BLaER1 (cell line): ENCODE data around the gene GRIA4.

Experiments
- H3K27ac ChIP-seq: shearing (Covaris generic); formaldehyde crosslinking; 2 replicates; pipeline ENCODE4 v1.8.1; 2022
- H3K27me3 ChIP-seq: shearing (Covaris generic); formaldehyde crosslinking; 2 replicates; pipeline ENCODE4 v1.8.1; 2022
- H3K36me3 ChIP-seq: shearing (Covaris generic); formaldehyde crosslinking; 2 replicates; pipeline ENCODE4 v1.8.1; 2022
- H3K4me1 ChIP-seq: shearing (Covaris generic); formaldehyde crosslinking; 2 replicates; pipeline ENCODE4 v1.8.1; 2022
- H3K4me2 ChIP-seq: shearing (Covaris generic); formaldehyde crosslinking; 2 replicates; pipeline ENCODE4 v1.8.1; 2022
- H3K4me3 ChIP-seq: shearing (Covaris generic); formaldehyde crosslinking; 2 replicates; pipeline ENCODE4 v1.8.1; 2022
- H3K9ac ChIP-seq: shearing (Covaris generic); formaldehyde crosslinking; 2 replicates; pipeline ENCODE4 v1.8.1; 2022
- H3K9me3 ChIP-seq: shearing (Covaris generic); formaldehyde crosslinking; 2 replicates; pipeline ENCODE4 v1.8.1; 2022
- H4K20me1 ChIP-seq: shearing (Covaris generic); formaldehyde crosslinking; 2 replicates; pipeline ENCODE4 v1.8.1; 2022
- Cebpa-rat ChIP-seq: shearing (Covaris generic); IDR thresholded peaks from 2 replicates; pipeline ENCODE4 v1.8.1; 2022

Gene GRIA4

DNA sequence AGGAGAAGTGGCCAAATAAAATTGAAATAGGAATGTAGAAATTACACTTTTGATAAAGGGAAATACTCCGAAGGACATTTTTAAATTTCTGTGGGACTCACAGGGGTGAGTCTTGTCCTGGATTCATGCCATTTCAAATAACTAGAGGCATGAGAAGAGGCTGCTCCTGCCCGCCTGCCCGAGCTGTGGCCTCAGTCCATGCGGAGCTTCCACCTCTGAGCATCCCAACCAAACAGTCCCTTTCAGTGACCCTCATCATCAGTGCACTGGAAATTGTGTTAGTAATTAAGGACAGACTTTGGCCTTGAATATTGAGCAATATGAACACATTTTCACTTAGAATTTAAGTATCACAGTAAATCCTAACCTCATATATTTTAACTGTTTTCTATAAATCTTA lies 25.6 kb downstream of the GRIA4 start:
- H3K27me3 ChIP-seq = no peaks in the 10 kb centered on the region
- H3K4me3 ChIP-seq = no peak overlapping the region
- no peak for TF ChIP-seq Cebpa-rat
- H3K27ac ChIP-seq = no peak overlapping the region
- no peaks in the 10 kb centered on the region for H3K4me1 ChIP-seq
- H3K36me3 ChIP-seq = no peaks in the 10 kb centered on the region
- no peaks in the 10 kb centered on the region for H3K9me3 ChIP-seq
- no peaks in the 10 kb centered on the region for H4K20me1 ChIP-seq
- H3K9ac ChIP-seq = no peak overlapping the region
- no peak overlapping the region for H3K4me2 ChIP-seq

DNA sequence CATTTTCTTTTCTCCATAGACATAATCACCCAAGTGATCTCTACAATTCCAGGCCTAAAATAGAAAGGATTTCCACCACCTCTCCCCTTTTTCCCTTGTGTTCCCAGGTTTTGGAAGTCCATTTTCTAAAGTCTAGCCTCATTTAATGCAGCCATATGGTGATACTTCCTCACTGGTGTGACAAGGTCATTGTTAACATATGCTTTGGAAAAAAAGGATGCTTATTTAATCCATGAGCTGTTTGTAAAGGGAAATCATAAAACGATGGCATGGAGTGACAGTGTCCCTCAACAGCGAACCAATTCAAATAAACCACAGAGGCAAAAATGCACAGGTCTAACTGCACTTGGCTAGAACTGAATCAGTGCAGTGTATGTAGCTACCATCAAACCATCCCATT lies 26.6 kb downstream of the GRIA4 start:
- Histone ChIP-seq H3K36me3 (no peaks in the 10 kb centered on the region), H3K9me3 (no peaks in the 10 kb centered on the region), H3K4me1 (no peaks in the 10 kb centered on the region), H3K27me3 (no peaks in the 10 kb centered on the region), H3K4me2 (no peak overlapping the region), H3K4me3 (no peak overlapping the region), H3K27ac (no peak overlapping the region), H4K20me1 (no peaks in the 10 kb centered on the region), H3K9ac (no peak overlapping the region)
- no peak for TF ChIP-seq Cebpa-rat

DNA sequence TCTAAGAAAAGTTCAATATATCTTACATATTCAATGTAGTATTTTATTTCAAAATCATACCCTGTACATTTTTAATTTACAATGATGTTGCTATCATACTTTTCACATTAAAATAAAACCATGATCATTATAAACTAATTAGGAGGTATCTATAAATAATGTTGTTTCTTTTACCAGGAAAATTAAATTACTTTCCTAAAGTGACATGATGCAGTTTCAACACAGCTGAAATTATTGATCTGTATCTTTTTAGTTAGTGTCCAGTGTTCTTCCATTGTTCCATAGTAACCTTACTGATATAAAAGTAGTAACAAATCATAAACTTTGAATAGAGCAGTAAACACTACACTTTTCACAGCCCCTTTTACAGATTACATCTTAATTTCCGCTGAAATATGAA lies 29.7 kb downstream of the GRIA4 start:
- TF ChIP-seq Cebpa-rat = no peak
- Histone ChIP-seq H3K36me3 (no peaks in the 10 kb centered on the region), H3K27me3 (no peaks in the 10 kb centered on the region), H3K27ac (no peak overlapping the region), H3K4me3 (no peak overlapping the region), H3K9me3 (no peaks in the 10 kb centered on the region), H3K4me1 (no peaks in the 10 kb centered on the region), H3K4me2 (no peak overlapping the region), H3K9ac (no peak overlapping the region), H4K20me1 (no peaks in the 10 kb centered on the region)

DNA sequence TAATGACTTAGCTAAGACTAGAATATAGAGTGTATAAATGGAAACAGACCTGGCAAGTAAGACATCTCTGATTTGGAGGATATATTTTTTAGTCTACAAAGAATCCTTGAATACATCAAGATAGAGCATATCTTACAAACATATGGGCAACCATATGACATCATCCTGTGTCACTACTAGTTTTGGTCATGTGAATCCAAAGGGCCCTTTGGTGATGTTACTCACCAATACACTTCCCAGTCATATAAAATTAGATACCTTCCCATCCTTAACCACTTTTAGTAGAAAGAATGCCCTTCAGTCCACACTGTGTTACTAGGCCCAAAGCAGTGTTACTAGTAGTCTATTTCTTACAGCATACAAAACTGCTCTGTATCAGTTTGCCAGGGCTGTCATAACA lies 31.6 kb downstream of the GRIA4 start:
- no peak for TF ChIP-seq Cebpa-rat
- Histone ChIP-seq H3K9ac (no peak overlapping the region), H3K4me2 (no peak overlapping the region), H3K36me3 (no peaks in the 10 kb centered on the region), H3K9me3 (no peaks in the 10 kb centered on the region), H3K4me1 (no peaks in the 10 kb centered on the region), H3K27ac (no peak overlapping the region), H3K4me3 (no peak overlapping the region), H3K27me3 (no peaks in the 10 kb centered on the region), H4K20me1 (no peaks in the 10 kb centered on the region)

DNA sequence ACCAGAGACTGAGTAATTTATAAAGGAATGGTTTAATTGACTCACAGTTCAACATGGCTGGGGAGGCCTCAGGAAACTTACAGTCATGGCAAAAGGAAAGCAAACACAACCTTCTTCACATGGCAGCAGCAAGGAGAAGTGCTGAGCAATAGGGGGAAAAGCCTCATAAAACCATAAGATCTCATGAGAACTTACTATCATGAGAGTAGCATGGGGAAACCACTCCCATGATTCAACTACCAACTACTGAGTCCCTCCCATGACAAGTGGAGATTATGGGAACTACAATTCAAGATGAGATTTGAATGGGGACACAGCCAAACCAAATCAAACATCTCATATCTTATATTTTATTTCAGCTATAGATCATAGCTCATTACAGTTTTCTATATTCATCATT lies 33.0 kb downstream of the GRIA4 start:
- H3K9ac ChIP-seq = no peak overlapping the region
- H3K4me1 ChIP-seq = no peaks in the 10 kb centered on the region
- H3K4me2 ChIP-seq = no peak overlapping the region
- TF ChIP-seq Cebpa-rat = no peak
- H3K36me3 ChIP-seq = no peaks in the 10 kb centered on the region
- H3K27ac ChIP-seq = no peak overlapping the region
- H3K27me3 ChIP-seq = no peaks in the 10 kb centered on the region
- no peaks in the 10 kb centered on the region for H3K9me3 ChIP-seq
- no peak overlapping the region for H3K4me3 ChIP-seq
- H4K20me1 ChIP-seq = no peaks in the 10 kb centered on the region

DNA sequence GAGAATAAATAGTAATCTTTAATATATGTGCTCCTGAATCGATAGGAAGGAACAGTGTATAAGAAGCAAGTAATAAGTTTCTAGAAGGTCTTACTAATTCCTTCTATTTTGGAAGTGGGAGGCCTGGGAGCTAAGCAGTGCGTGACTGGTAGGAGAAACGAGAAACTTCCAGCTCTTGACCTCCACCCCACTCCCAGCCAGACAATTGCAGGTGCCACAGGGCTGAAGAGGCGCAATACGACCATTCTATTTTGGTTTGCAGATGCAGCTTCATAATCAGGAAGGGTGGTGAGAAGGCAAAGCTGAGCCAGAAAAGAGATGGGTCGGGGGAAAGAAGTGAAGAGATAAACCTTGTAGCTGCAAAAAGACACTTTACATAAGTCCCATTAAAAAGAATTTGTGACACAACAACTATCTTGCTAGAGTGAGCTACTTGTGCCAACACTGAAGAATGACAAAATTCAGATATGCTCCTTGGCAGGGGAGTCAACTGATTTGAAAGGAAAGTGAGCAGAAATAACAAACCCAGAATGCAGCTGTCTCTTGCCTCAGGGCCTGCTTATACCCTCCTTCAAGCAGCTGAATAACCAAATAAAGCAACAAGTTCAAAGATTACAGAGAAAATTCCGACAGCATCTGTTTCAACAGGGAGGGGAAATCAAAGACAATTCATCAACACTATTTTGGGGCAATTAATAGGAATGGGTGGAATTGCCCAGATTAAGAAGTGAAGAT lies 35.1 kb downstream of the GRIA4 start:
- H3K9ac ChIP-seq = no peak overlapping the region
- no peaks in the 10 kb centered on the region for H3K4me1 ChIP-seq
- no peaks in the 10 kb centered on the region for H4K20me1 ChIP-seq
- no peak overlapping the region for H3K4me2 ChIP-seq
- no peak overlapping the region for H3K27ac ChIP-seq
- TF ChIP-seq Cebpa-rat = no peak
- no peaks in the 10 kb centered on the region for H3K36me3 ChIP-seq
- no peaks in the 10 kb centered on the region for H3K27me3 ChIP-seq
- H3K9me3 ChIP-seq = no peaks in the 10 kb centered on the region
- no peak overlapping the region for H3K4me3 ChIP-seq

DNA sequence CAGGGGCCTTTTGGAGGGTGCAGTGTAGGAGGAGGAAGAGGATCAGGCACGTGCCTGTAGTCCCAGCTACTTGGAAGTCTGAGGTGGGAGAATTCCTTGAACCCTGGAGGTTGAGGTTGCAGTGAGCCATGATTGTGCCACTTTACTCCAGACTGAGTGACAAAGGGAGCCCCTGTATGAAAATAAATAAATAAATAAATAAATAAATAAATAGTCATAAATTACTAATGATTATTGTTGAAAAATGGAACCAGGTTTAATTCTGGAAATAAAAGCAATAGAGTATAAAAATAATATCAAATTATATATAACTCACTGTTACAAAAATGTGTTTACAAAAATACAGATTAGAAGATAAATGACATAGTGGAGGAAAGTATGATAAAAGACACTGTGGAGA lies 37.9 kb downstream of the GRIA4 start:
- Histone ChIP-seq H3K9me3 (no peaks in the 10 kb centered on the region), H3K4me1 (no peaks in the 10 kb centered on the region), H3K36me3 (no peaks in the 10 kb centered on the region), H3K27ac (no peak overlapping the region), H4K20me1 (no peaks in the 10 kb centered on the region), H3K4me2 (no peak overlapping the region), H3K4me3 (no peak overlapping the region), H3K27me3 (no peaks in the 10 kb centered on the region), H3K9ac (no peak overlapping the region)
- no peak for TF ChIP-seq Cebpa-rat

DNA sequence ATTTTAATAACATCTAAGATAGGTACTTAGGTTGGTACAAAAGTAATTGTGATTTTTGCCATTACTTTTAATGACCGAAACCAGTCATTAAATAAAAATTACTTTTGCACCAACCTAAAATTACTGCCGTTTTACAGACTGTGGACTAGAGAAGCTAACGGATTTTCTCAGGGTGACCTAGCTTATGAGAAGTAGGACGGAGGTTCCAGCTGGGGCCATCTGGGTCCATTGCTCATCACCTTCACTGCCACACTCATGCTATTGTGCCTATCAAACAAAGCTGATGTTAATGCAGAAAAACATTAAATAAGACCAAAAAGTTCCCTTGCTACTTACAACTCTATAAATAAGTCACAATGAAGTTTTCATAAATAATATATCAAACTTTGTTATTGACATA lies 38.9 kb downstream of the GRIA4 start:
- TF ChIP-seq Cebpa-rat = no peak
- Histone ChIP-seq H3K9me3 (no peaks in the 10 kb centered on the region), H3K27ac (no peak overlapping the region), H3K36me3 (no peaks in the 10 kb centered on the region), H4K20me1 (no peaks in the 10 kb centered on the region), H3K27me3 (no peaks in the 10 kb centered on the region), H3K9ac (no peak overlapping the region), H3K4me2 (no peak overlapping the region), H3K4me3 (no peak overlapping the region), H3K4me1 (no peaks in the 10 kb centered on the region)

DNA sequence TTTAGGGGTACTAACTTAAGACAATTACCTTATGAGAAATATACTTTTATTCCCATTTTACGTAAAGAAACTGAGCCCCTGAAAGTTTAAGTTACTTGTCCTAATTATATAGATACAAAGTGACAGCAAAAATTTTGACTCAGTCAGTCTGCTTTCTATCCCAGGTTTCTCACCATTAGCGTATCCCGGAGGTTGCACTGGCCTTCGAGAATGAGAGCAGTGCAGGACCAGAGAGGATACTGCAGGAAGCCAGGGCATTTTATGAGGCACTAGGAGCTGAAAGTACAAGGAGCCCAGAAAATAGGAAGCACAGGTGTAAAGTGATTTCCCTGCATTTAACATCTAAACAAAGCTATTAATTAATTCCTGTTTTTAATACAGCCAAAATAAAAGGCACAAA lies 55.4 kb downstream of the GRIA4 start:
- no peak for TF ChIP-seq Cebpa-rat

DNA sequence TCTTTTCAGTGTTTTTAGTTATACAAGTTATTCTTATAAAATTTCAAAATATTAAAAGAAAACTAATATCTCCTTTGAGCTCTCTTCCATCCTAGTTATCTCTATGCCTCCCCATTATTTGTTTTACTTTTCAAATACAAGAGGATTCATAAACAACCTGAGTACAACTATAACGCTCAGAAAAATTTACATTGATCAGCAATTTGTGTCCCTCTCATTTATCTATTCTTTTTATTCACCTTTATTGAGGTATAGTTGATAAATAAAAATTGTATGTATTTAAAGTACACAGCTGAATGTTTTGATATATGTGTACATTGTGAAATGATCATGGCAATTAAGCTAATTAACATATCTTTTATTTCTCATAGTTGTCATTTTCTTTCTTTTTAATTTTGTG lies 57.6 kb downstream of the GRIA4 start:
- no peak for TF ChIP-seq Cebpa-rat
- H3K36me3 ChIP-seq = no peaks in the 10 kb centered on the region
- no peak overlapping the region for H3K4me3 ChIP-seq
- no peaks in the 10 kb centered on the region for H3K27me3 ChIP-seq
- no peaks in the 10 kb centered on the region for H3K4me1 ChIP-seq
- H3K9ac ChIP-seq = no peak overlapping the region
- H3K9me3 ChIP-seq = no peaks in the 10 kb centered on the region
- H3K27ac ChIP-seq = no peak overlapping the region
- H4K20me1 ChIP-seq = no peaks in the 10 kb centered on the region; the same call in 1 of the 2 replicates
- H3K4me2 ChIP-seq = no peak overlapping the region

More for the DNA sequence above, 55.4 kb downstream of the GRIA4 start:
- no peak overlapping the region for H3K9ac ChIP-seq
- H3K4me2 ChIP-seq = no peak overlapping the region
- no peak overlapping the region for H3K4me3 ChIP-seq
- H3K4me1 ChIP-seq = no peaks in the 10 kb centered on the region
- H3K27ac ChIP-seq = no peak overlapping the region
- H3K9me3 ChIP-seq = no peaks in the 10 kb centered on the region
- H3K27me3 ChIP-seq = no peaks in the 10 kb centered on the region
- no peaks in the 10 kb centered on the region for H3K36me3 ChIP-seq
- H4K20me1 ChIP-seq = no peaks in the 10 kb centered on the region

DNA sequence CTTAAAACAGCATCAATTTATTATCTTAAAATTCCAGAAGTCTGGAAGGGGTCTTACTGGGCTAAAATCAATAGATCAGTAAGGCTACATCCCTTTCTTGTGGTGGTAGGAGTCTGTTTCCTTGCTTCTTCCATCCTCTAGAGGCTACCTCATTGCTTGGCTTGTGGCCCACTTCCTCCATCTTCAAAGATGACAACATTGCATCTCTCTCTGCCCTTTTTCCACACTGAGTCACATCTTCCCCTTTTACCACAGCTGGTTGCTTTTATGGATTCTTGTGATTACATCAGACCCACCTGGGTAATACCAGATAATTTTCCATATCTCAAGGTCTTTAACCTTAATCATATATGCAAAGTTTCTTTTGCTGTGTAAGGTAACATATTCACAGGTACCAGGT lies 60.9 kb downstream of the GRIA4 start:
- Histone ChIP-seq H4K20me1 (no peaks in the 10 kb centered on the region; the same call in 1 of the 2 replicates), H3K27ac (no peak overlapping the region), H3K9me3 (no peaks in the 10 kb centered on the region), H3K4me1 (no peaks in the 10 kb centered on the region), H3K36me3 (no peaks in the 10 kb centered on the region), H3K4me2 (no peak overlapping the region), H3K4me3 (no peak overlapping the region), H3K27me3 (no peaks in the 10 kb centered on the region), H3K9ac (no peak overlapping the region)
- no peak for TF ChIP-seq Cebpa-rat
